Tibial nerve (tissue), 4 donors: ENCODE data around the gene PRPF18.

ENCODE experiments used
- CTCF ChIP-seq, 5 experiments: fragments of 200-600 bp in 3 of 5; fragments of 450-650 bp in 2 of 5; sonication (generic) in 3 of 5; IDR thresholded peaks; one replicate each; pipeline ENCODE4 v1.5.1; 2016 to 2019; ENCODE audit warnings: antibody characterized with exemption in 5 of 5, mild to moderate bottlenecking in 3 of 5, moderate library complexity in 2 of 5
- EP300 ChIP-seq, 2 donors: sonication (generic); formaldehyde crosslinking; IDR thresholded peaks; one replicate each; pipeline ENCODE4 v1.6.1; 2017; ENCODE audit warnings: antibody characterized with exemption in 2 of 2, mild to moderate bottlenecking in 1 of 2
- POLR2A ChIP-seq, 2 donors: fragments of 450-650 bp; IDR thresholded peaks; one replicate each; pipeline ENCODE4 v1.6.1; 2017; ENCODE audit warnings: antibody characterized with exemption in 2 of 2, mild to moderate bottlenecking in 2 of 2, moderate library complexity in 2 of 2

GRCh38 chr10:13597909-13598308 is 11.1 kb downstream of the PRPF18 start:
- no peak for TF ChIP-seq CTCF (IDR thresholded peaks at IDR 0.05)
- TF ChIP-seq EP300 (IDR thresholded peaks at IDR 0.05) = no peak
- TF ChIP-seq POLR2A (IDR thresholded peaks at IDR 0.05) = no peak
